ENCODE measurements around the gene SLC2A9.

DNA sequence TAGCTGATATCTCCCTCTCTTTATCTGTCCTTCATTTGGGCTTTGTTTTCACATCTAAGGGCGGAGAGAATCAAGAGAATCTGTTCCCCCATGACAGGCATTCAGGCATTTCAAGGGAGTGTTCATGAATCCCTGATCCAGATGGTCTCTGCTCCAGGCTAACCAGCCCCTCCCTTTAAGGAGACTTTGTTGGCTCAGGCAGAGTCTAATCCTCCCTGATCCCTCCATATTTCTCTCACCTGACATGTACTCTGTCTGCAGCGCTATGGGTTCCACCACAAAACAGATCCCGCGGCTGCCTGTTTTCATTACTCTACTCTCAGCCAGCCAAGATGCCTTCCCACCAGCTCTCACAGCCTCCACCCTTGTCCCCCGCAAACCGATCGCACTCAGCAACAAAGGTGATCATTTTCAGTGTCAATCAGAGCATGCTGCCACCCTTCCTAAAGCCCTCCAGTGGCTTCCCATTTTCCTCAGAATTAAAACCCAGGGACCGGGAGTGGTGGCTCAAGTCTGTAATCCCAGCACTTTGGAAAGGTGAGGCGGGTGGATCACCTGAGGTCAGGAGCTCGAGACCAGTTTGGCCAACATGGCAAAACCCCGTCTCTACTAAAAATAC is 30.3 kb upstream of the SLC2A9 start:
- TF ChIP-seq, protein P1, sequence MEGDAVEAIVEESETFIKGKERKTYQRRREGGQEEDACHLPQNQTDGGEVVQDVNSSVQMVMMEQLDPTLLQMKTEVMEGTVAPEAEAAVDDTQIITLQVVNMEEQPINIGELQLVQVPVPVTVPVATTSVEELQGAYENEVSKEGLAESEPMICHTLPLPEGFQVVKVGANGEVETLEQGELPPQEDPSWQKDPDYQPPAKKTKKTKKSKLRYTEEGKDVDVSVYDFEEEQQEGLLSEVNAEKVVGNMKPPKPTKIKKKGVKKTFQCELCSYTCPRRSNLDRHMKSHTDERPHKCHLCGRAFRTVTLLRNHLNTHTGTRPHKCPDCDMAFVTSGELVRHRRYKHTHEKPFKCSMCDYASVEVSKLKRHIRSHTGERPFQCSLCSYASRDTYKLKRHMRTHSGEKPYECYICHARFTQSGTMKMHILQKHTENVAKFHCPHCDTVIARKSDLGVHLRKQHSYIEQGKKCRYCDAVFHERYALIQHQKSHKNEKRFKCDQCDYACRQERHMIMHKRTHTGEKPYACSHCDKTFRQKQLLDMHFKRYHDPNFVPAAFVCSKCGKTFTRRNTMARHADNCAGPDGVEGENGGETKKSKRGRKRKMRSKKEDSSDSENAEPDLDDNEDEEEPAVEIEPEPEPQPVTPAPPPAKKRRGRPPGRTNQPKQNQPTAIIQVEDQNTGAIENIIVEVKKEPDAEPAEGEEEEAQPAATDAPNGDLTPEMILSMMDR (IDR thresholded peaks at IDR 0.05), result no peak
- TF ChIP-seq POLR2A (IDR thresholded peaks at IDR 0.05), result no peak
